PC-3 (cell line): ENCODE data around the gene CHRM5.

Experiments
- EZH2 ChIP-seq: fragments of 300-600 bp; sonication (generic); IDR thresholded peaks from one replicate; pipeline ENCODE4 v1.6.1; 2017; ENCODE audit warnings: antibody characterized with exemption, mild to moderate bottlenecking, low read length; ENCODE audit not compliant: unreplicated experiment
- EZH2phosphoT487 ChIP-seq: fragments of 300-600 bp; sonication (generic); IDR thresholded peaks from 2 replicates; pipeline ENCODE4 v1.6.1; 2018; ENCODE audit warnings: mild to moderate bottlenecking, antibody characterized with exemption, low read length, borderline replicate concordance
- TF ChIP-seq, protein P1 (sequence below): fragments of 300-600 bp; sonication (generic); conservative IDR thresholded peaks from 2 replicates; pipeline ENCODE4 v1.5.1; 2017; ENCODE audit warnings: antibody characterized with exemption, low read depth, mild to moderate bottlenecking, low read length

DNA sequence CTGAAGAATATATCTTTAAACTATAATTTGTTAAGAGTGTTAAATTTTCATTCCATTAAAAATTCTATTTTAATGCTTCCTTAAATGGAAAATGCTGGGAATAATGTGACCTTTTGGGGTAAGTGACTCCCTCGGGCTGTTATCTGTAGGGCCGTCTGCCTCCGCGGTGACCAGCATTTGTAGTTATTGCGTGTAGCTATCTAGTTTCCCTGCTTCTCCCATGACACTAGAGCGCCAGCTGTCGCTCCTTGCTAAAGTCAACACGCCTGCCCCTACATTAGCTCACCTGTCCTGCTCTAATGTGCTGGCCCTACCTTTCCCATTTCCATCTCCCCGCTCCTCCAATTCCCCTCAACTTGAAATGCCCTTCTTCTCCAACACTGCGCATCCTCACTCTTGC is 12.4 kb upstream of the CHRM5 start:
- TF ChIP-seq, protein P1, sequence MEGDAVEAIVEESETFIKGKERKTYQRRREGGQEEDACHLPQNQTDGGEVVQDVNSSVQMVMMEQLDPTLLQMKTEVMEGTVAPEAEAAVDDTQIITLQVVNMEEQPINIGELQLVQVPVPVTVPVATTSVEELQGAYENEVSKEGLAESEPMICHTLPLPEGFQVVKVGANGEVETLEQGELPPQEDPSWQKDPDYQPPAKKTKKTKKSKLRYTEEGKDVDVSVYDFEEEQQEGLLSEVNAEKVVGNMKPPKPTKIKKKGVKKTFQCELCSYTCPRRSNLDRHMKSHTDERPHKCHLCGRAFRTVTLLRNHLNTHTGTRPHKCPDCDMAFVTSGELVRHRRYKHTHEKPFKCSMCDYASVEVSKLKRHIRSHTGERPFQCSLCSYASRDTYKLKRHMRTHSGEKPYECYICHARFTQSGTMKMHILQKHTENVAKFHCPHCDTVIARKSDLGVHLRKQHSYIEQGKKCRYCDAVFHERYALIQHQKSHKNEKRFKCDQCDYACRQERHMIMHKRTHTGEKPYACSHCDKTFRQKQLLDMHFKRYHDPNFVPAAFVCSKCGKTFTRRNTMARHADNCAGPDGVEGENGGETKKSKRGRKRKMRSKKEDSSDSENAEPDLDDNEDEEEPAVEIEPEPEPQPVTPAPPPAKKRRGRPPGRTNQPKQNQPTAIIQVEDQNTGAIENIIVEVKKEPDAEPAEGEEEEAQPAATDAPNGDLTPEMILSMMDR, result no peak
- TF ChIP-seq EZH2 (no peak), EZH2phosphoT487 (no peak)
